NCI-H2196 (cell line): ENCODE results near the gene DNAH8.
A peak's percentile ranks its signal among the peaks of the same experiment; 100 is the strongest.

Source experiments
- DNase-seq: peaks from one replicate; lab custom pipeline; 2025; ENCODE audit not compliant: unreplicated experiment; lab: John Stamatoyannopoulos, UW

The DNAH8 gene

GRCh38 chr6:39047434-39048327 is 332.6 kb downstream of the DNAH8 start:
- no peak for DNase-seq

- no peak for DNase-seq
Measured at GRCh38 chr6:39048481-39049399, 333.6 kb downstream of the DNAH8 start, which contains the start of gene GLP1R. Gene GLP1R, plus strand, starts transcription at chr6:39048781. Its CDS starts 60 bp downstream, at chr6:39048841.

DNA sequence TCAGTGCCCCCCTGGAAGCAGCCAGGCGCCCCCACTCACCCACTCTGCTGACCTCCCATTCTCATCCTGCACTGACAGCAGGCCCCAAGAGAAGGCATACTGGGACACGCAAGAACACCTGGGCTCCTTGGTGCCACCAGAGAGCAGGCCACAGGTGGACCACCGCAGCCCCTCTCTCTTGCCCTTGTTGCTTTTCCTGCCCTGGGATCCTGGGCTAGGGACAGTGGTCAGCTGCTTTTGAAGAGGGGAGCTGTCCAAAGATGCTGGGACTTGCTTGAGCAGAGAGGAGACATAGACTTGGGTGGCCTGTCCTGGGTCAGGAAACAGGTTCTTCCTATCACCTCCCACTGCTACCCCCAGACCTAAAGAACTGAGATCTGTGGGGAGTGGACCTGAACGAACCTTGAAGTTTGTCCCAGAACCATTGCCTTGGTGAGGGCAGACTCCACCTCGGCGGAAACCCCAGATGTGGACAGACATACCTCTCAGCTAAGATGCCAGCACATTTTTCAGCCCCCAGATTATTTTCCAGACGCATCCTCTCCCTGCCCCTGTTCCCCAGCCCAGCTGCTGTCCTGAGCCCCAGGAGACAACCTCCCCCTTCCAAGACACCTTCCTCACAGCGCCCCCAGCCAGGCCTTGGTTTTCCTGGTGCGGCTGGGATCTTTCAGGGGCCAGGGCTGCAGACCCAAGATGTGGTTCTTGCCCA is 334.6 kb downstream of the DNAH8 start:
- DNase-seq, result no peak

DNA sequence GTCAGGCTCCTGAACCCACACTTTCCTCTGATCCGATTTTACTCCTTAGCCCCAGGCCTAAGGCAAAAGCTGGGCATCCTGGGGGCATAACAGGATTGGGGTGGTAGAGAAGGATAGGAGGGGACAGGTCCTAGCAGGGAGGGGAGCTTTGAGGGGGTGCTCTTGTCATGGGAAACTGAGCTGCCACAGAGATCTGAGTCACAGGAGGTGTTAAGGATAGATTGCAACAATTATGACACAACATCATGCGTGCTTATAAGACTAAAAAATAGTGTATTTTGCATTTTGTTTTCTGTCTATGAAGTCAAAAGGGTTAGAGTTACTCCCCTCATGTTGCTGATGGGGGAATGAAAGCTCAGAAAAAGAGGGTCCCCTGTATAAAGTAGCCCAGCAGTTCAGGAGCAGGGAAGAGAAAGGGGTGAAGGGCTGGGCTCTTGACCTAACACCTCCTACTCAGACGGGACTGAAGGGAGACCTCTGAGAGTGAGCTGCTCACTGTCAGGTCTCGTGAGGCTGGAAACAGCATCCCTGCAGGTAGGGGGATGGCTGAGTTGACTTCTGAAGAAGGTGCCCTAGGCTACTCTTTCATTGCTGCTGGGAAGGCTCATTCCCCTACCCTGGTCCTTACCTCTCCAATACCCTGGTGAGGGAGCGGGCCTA is 335.5 kb downstream of the DNAH8 start:
- no peak for DNase-seq

DNA sequence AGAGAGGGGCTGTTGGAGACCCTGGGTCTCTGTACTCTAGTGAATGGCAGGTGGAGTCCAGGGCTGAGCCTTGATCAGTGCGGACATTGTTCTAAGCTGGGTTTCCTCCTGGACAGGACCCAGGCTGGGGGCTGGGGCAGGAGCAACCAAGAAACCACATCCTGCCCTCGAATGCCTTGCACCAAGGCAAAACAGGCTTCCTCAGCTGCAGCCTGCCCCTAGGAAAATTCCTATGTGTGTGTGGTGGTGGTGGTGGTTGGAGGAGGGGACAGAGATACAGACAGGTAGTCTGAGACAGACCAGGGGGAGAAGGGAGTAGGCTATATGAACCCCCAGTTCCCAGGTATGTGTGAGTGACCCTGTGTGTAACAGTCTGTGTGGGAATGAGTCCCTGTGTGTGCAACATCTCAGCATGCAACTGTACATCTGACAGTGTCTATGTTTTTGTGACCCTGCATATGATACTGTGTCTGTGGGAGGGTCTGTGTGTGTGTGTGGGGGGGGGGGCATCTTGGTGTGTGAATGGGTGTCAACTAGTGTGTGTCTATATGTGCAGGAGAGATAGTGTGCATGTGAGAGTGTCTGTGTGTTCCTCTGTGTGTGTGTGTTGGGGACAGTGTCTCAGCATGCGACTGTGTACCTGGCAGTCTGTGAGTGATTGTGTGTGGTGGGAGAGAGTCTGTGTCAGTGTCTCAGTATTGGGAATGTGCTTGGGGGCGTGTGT is 336.4 kb downstream of the DNAH8 start:
- DNase-seq, result peak; percentile 15

DNA sequence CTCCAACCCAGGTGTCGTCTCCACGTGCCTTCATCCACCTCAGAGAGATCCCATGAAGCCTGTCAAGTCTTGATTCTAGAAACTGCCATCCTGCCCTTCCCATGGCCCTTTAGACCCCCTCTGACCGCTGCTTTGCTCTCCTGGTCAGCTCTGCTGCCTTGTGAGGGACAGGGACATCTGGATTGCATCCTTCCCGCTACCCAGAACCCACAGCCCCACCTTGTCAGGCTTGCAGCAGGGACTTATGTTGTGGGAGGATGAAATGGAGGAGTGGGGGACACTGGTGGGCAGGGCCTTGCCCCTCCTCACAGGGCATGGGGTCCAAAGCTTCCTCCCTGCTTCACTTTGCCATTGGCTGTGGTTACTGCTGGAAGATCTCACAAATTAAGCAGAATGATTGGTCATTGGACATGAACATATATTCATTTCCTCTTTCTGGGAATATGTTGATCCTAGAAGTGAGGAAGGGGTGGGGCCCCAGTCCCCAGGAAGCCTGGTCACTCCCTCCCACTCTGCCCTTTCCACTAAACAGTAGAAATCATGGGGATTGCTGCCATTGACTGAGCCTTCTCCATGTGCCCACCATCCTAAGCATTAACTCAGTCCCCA is 338.0 kb downstream of the DNAH8 start:
- DNase-seq, result no peak

- no peak for DNase-seq
Measured at GRCh38 chr6:39053854-39054576, 338.9 kb downstream of the DNAH8 start.

DNA sequence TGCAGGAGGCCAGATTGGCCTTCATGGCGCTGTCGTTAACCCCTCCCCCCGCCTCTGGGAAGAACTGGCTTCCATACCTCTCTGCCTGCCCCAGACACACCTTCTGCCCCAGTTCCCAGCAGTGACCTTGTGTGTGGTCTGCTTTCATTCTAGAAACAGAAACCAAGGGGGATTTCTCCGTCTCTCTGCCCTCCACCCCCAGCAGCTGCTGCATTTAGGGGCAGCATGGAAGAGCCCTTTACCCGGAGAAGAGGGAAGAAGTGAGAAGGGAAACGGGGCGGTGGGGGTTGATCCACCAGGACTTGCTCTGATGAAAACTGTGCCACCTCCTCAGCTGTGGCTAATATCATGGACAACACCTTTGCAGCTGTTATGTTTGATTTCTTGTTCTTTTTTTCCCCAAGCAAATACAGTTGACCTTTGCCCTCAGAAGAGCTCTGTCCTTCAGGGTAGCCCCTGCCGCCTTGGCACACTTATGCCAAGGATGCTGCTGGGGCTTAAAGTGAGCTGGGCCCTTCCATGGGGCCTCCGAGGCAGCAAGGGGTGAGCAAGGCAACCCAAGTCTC is 339.5 kb downstream of the DNAH8 start:
- DNase-seq, result no peak

- no peak for DNase-seq
Measured at GRCh38 chr6:39055661-39056060, 340.6 kb downstream of the DNAH8 start.

DNA sequence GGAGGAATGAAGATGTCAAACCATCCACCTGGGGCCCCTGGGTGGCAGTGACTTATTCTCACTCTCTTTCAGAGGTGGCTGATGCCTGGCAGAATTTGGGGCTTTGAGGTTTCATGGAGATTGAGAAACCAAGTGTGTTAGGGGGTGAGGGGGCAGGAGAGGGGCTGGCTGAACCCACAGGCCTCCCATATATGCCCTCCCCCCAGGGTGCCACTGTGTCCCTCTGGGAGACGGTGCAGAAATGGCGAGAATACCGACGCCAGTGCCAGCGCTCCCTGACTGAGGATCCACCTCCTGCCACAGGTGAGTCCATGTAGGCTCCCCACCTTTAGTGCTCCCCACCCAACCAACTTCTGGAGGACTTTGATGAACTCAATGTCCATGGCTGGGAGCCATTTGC is 341.1 kb downstream of the DNAH8 start:
- DNase-seq, result no peak

- no peak for DNase-seq
Measured at GRCh38 chr6:39056681-39057080, 341.6 kb downstream of the DNAH8 start.

GRCh38 chr6:39057251-39058155 is 342.4 kb downstream of the DNAH8 start:
- DNase-seq, result peak; percentile 23

DNA sequence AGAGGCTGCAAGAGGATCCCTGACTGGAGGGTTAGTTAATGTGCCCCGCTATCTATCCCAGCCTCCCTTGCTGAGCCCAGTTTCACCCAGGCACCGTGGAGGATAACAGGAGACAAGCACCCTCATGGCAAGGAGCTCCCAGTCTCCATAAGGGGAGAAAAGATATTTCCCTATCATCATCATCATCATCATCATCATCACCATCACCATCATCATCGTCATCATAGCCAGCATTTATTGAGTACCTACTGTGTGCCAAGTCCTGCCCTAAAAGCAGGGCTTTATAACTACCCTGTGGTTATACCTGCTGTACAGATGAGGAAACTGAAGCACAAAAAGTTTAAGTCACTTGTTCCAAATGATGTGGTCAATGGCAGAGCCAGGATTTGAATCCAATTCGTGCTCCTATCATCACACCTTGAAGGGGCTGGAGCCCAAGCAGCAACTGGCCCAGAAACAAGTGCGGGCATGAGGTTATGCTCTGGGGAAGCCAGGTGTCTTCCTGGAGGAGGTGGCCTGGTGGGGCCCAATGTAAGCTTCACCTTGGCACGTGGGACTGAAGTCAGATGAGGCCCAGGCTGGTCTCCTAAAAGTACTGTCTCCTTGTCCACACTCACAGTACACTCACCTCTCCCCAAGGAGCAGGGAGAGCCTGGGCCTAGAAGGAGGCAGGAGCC is 343.5 kb downstream of the DNAH8 start:
- DNase-seq, result no peak

DNA sequence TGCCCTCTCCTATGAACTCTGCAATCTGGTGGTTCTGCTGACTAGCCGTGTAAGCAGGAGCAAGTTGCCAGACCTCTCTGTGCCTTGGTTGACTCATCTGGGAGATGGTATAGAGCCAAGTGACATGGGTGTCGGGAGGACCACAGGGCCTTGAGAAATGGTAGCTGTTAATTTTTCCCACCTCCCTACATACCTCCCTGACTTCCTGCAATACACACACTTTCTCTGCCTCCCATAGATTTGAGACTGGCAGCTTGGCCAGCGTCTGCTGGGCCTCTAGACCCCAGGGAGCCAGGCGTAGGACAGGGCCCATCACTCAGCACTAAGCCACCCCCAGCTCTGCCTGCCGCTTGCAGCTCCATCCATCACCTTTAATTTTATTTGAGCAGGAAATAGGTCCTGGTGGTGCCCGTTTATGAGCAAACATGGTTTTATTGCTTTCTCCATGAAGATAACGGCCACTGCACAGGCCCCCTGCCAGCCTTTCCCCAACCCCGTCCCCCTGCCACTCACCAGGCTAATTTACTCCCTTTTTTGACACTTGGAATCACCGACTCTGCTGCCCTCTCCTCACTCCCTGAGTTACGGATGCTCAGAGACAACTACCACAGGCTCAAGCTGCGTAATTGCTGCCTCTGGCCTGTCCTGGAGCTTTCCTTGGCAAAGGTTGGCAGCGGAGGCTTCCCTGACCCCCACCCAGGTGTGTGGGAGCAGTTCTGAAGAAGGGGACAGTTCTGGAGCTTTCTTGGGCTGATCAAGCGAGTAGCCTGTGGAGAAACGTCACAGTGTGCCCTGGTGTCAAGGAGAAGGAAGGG is 344.6 kb downstream of the DNAH8 start:
- peak; percentile 25 for DNase-seq

- DNase-seq, result no peak
Measured at GRCh38 chr6:39060467-39061160, 345.5 kb downstream of the DNAH8 start.

GRCh38 chr6:39061182-39061581 is 346.1 kb downstream of the DNAH8 start:
- DNase-seq, result peak; percentile 15
